Uterus (tissue), 4 donors: ENCODE results near the gene HHIPL1. TPM values are rescaled to one million over a fixed set of nuclear protein-coding genes. Genes with fewer than 3 reads are reported as not detected.

ENCODE experiments used
- DNase-seq, 2 donors: peaks; one replicate each; pipeline ENCODE4 v3.0.0-alpha.2; 2019 to 2020
- H3K27ac ChIP-seq, 2 donors: fragments of 200-600 bp; sonication (generic); 1 replicate in 1 of 2; 2 replicates in 1 of 2; pipeline ENCODE4 v1.5.1; 2016 to 2018
- H3K27me3 ChIP-seq, 2 donors: fragments of 200-600 bp; sonication (generic); one replicate each; pipeline ENCODE4 v1.5.1; 2018 to 2019; ENCODE audit warnings: control low read depth in 1 of 2
- H3K36me3 ChIP-seq, 2 donors: fragments of 200-600 bp; sonication (generic); one replicate each; pipeline ENCODE4 v1.5.1; 2019; ENCODE audit warnings: control low read depth in 1 of 2
- H3K4me1 ChIP-seq, 2 donors: fragments of 200-600 bp; sonication (generic); one replicate each; pipeline ENCODE4 v1.5.1; 2018 to 2019; ENCODE audit warnings: control low read depth in 1 of 2
- H3K4me3 ChIP-seq, 2 donors: fragments of 200-600 bp; sonication (generic); 1 replicate in 1 of 2; 2 replicates in 1 of 2; pipeline ENCODE4 v1.5.1; 2018 to 2019; ENCODE audit warnings: mild to moderate bottlenecking in 1 of 2
- H3K9me3 ChIP-seq, 2 donors: fragments of 200-600 bp; sonication (generic); one replicate each; pipeline ENCODE4 v1.5.1; 2019; ENCODE audit warnings: control low read depth in 1 of 2
- CTCF ChIP-seq, 4 experiments: fragments of 200-600 bp in 2 of 4; fragments of 450-650 bp in 2 of 4; sonication (generic) in 2 of 4; IDR thresholded peaks; one replicate each; pipeline ENCODE4 v1.5.1; 2016 to 2019; ENCODE audit warnings: antibody characterized with exemption in 4 of 4, mild to moderate bottlenecking in 2 of 4, moderate library complexity in 1 of 4
- POLR2A ChIP-seq, 2 donors: fragments of 450-650 bp; IDR thresholded peaks; one replicate each; pipeline ENCODE4 v1.6.1; 2016; ENCODE audit warnings: antibody characterized with exemption in 2 of 2, mild to moderate bottlenecking in 1 of 2, moderate library complexity in 1 of 2
- intact Hi-C: fragments of 100-400 bp; cut with DNase I; formaldehyde crosslinking; loops from one replicate; pipeline ENCODE4 v1.15.1; 2023; ENCODE audit warnings: low total_unique reads
- total RNA-seq, 4 donors: library from RNA; depleted of rRNA in 3 of 4; stranded (reverse); fragments of >200 nt in 3 of 4; gene quantifications; one replicate each; pipeline versions ENCODE4 v1.1.0 to v1.2.4, GENCODE V29; 2014 to 2023
- donor health status: DM: yes; HTN: yes; CAD: no.

The HHIPL1 gene
- total RNA-seq, 4 donors from 2014 or later: under 0.01 to 8.2 (median 3.0) TPM

GRCh38 chr14:99602054-99602787 is 42.7 kb upstream of the HHIPL1 start:
- TF ChIP-seq POLR2A (IDR thresholded peaks at IDR 0.05) (no peak), CTCF (IDR thresholded peaks at IDR 0.05) (no peak)
- intact Hi-C loops: loop anchor here (10.0 kb wide), 1 partner anchor 77 kb away; no protein-coding TSS in a partner anchor
- no peaks in the 10 kb centered on the region for H3K27me3 ChIP-seq
- peak overlapping the region; percentile 33 to 54 for H3K27ac ChIP-seq
- H3K4me3 ChIP-seq: peak overlapping the region; percentile 51 to 66
- H3K36me3 ChIP-seq: no peaks in the 10 kb centered on the region
- no peaks in the 10 kb centered on the region for H3K9me3 ChIP-seq
- H3K4me1 ChIP-seq: peaks cover 0 to 30% of the 10 kb centered on the region in 2 donors
- no peak for DNase-seq

GRCh38 chr14:99602788-99603415 is 42.0 kb upstream of the HHIPL1 start:
- Histone ChIP-seq H3K27ac (peak overlapping the region; percentile 33 to 54), H3K36me3 (no peaks in the 10 kb centered on the region), H3K4me1 (peaks cover 0 to 30% of the 10 kb centered on the region in 2 donors), H3K4me3 (peak overlapping the region; percentile 51 to 66), H3K27me3 (no peaks in the 10 kb centered on the region), H3K9me3 (no peaks in the 10 kb centered on the region)
- TF ChIP-seq POLR2A (IDR thresholded peaks at IDR 0.05): no peak
- no peak for TF ChIP-seq CTCF (IDR thresholded peaks at IDR 0.05)
- intact Hi-C loops: loop anchor here (10.0 kb wide), 1 partner anchor 78 kb away; no protein-coding TSS in a partner anchor
- DNase-seq: no peak

GRCh38 chr14:99603471-99604277 is 41.3 kb upstream of the HHIPL1 start, which contains the start of gene CCDC85C:
TSS of gene CCDC85C (minus strand) at chr14:99604207. CDS start at chr14:99603959, 248 bp downstream.
- Histone ChIP-seq H3K4me1 (peaks cover 0 to 30% of the 10 kb centered on the region in 2 donors), H3K4me3 (peak within 1 kb of the TSS; percentile 66 to 89), H3K27ac (peak within 1 kb of the TSS; percentile 89 to 92), H3K9me3 (no peaks in the 10 kb centered on the region), H3K36me3 (no peaks in the 10 kb centered on the region), H3K27me3 (no peaks in the 10 kb centered on the region)
- peak in 1 of 2 donors; percentile 48 for DNase-seq
- TF ChIP-seq POLR2A (IDR thresholded peaks at IDR 0.05): no peak
- intact Hi-C loops: loop anchor here (10.0 kb wide), 1 partner anchor 79 kb away; no protein-coding TSS in a partner anchor

GRCh38 chr14:99604278-99604765 is 40.6 kb upstream of the HHIPL1 start:
- peak overlapping the region; percentile 62 to 89 for H3K4me3 ChIP-seq
- H3K9me3 ChIP-seq: no peaks in the 10 kb centered on the region
- peaks cover 0 to 30% of the 10 kb centered on the region in 2 donors for H3K4me1 ChIP-seq
- peak; percentile 92 to 96 for DNase-seq
- TF ChIP-seq POLR2A (IDR thresholded peaks at IDR 0.05) (peak in 1 of 2 donors; percentile 60), CTCF (IDR thresholded peaks at IDR 0.05) (no peak)
- no peaks in the 10 kb centered on the region for H3K36me3 ChIP-seq
- H3K27ac ChIP-seq: peak overlapping the region; percentile 89 to 92
- intact Hi-C loops: loop anchor here (10.0 kb wide), 1 partner anchor 80 kb away; no protein-coding TSS in a partner anchor
- no peaks in the 10 kb centered on the region for H3K27me3 ChIP-seq

GRCh38 chr14:99604766-99605298 is 40.1 kb upstream of the HHIPL1 start:
- Histone ChIP-seq H3K27me3 (no peaks in the 10 kb centered on the region), H3K9me3 (no peaks in the 10 kb centered on the region), H3K27ac (peak overlapping the region; percentile 89 to 92), H3K36me3 (no peaks in the 10 kb centered on the region), H3K4me1 (peaks cover 0 to 27% of the 10 kb centered on the region in 2 donors), H3K4me3 (peak overlapping the region; percentile 62 to 89)
- intact Hi-C loops: loop anchor here (10.0 kb wide), 1 partner anchor 80 kb away; no protein-coding TSS in a partner anchor
- DNase-seq: peak in 1 of 2 donors; percentile 35
- no peak for TF ChIP-seq CTCF (IDR thresholded peaks at IDR 0.05)
- no peak for TF ChIP-seq POLR2A (IDR thresholded peaks at IDR 0.05)
